HG03108 (cell line): ENCODE measurements around the gene SLC25A30.
"Not testable (repeated sequence)": the region's sequence is repeated elsewhere in the genome, so short reads cannot be mapped to it uniquely, and the experiment has no call there.

Source experiments
- ATAC-seq: cut with Tn5 transposase; IDR thresholded peaks from one replicate; pipeline ENCODE4 v1.9.1; 2021; ENCODE audit warnings: moderate library complexity; ENCODE audit not compliant: unreplicated experiment

Gene SLC25A30

DNA sequence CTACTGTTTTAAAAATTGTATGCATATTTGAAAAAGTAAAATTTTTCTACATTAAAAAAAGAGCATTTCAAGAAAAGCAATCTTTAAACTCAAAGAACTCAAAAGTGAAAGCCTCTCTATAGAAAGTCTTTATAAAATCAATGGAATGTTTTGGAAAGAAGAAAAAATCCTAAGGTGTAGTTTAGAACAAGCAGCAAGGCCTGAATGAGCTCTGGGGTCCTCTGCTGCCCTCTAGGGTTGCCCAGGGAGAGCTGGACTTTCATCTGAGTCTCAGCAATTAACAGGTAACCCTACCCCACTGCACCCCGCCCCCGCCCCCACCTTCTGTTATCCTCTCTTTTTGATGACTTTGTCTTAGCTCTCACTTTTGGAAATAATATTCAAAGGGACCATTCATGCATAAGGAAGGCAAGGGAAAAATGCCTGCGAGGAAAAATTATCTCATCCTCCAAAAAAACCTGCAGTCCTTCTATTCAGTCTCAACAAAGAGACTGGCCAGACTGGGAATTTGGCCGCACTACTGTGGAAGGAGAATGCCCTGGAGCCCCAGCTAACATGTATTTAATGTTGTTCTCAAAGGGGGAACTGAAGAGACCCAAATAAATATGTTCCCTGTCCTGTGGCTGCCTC is 24.1 kb downstream of the SLC25A30 start:
- no peak for ATAC-seq

DNA sequence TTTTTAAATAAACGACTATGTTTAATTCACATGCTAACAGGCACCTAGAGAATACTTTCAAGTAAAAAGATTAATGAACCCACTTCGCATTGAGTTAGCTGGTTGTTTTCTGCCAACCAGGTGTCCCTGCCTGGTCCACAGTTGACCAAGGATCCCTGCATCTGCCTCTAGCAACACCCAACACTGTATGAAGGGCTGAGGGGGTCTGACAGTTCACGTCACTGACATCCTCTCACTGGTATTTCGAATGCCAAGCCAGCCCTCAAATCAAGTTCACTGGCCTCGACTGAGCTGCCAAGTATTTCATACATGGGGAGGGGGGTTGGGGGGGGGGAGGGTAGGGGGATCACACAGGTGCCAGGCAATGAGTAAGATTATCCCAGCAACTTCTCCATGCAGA is 25.4 kb downstream of the SLC25A30 start:
- ATAC-seq: no peak

DNA sequence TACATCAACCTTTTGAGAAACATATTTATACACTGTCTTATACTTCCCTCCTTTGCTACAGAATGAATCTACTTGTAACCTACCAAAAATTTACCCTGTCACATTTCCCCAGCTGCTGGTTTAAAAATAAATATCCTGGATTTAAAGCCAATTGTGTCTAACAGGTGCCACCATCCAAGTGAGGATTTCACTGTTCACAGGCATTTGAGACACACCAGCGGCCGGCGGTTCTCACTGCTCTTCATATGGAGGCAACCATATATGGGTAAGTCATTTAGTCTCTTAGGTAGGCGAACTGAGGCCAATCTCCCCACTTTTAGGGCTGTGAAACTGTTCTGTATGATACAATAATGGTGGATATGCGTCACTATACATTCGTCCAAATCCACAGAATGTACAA is 26.2 kb downstream of the SLC25A30 start:
- ATAC-seq: no peak

DNA sequence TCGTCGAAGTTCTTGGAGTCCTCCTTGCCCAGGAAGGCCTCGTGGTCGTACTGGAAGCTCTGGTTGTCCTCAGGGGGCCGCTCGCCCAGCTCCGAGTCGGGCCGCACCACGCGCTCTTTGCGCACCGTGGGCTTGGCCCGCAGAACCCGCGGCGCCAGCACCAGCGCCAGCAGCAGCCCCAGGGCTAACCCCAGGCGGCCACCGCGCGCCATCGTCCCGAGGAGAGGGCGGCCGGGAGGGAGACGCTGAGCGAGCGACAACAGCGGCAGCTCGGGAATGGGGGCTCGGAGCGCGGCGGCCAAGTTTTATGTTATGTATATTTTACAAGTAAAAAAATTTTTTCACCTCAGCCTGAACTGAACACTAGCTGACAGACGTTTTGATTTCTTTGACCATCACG is 27.0 kb downstream of the SLC25A30 start:
- not testable (repeated sequence) for ATAC-seq

DNA sequence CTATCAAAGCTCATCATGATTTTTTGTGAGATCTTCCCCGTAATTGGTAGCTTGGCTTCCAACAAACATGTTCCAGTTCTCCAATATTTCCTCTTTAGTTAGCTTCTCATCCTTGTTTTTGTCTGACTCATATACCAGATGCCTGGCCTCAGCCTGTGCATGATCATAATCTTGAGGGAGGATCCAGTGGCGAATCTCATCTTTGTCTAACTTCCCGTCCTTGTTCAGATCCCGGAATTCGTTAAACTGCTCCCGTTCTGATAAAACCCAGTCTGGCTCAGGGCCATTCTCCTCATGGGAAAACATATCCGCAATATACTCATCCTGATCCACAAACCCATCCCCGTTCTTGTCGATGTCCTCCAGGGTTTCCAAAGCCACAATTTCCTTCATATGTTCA is 27.8 kb downstream of the SLC25A30 start:
- ATAC-seq: not testable (repeated sequence)

DNA sequence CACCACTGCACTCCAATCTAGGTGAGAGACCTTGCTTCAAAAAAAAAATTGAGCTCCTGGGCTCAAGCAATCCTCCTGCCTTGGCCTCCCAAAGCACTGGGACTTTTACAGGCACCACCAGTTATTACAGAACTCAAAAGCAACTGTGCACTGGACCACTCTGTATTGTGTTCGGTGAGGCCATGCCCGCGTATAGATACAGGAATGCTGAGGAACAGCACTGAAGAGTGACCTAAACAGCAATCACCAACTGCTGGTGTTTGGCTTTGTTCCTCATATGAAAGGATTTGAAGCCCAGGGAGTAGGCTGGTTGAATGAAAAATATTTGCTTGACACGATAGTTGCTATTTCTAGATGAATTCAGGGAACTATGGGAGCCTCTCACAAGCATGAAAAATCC is 29.5 kb downstream of the SLC25A30 start:
- ATAC-seq: no peak

DNA sequence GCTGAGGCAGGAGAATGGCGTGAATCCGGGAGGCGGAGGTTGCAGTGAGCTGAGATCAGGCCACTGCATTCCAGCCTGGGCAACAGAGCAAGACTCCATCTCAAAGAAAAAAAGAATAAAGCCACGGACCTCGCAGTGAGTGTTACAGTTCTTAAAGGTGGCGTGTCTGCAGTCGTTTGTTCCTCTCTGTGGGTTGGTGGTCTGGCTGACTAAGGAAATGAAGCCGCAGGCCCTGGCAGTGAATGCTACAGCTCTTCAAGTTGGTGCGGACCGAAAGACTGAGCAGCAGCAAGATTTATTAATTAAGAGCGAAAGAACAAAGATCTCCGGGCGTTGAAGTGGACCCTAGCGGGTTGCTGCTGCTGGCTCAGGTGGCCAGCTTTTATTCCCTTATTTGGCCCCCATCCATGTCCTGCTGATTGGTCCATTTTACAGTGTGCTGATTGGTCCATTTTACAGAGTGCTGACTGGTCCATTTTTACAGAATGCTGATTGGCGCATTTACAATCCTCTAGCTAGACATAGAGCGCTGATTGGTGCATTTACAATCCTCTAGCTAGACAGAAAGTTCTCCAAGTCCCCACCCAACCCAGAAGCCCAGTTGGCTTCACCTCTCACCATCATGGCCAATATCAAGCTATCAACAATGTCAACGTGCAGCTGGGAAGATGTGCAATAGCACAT is 31.1 kb downstream of the SLC25A30 start:
- ATAC-seq: not testable (repeated sequence)

DNA sequence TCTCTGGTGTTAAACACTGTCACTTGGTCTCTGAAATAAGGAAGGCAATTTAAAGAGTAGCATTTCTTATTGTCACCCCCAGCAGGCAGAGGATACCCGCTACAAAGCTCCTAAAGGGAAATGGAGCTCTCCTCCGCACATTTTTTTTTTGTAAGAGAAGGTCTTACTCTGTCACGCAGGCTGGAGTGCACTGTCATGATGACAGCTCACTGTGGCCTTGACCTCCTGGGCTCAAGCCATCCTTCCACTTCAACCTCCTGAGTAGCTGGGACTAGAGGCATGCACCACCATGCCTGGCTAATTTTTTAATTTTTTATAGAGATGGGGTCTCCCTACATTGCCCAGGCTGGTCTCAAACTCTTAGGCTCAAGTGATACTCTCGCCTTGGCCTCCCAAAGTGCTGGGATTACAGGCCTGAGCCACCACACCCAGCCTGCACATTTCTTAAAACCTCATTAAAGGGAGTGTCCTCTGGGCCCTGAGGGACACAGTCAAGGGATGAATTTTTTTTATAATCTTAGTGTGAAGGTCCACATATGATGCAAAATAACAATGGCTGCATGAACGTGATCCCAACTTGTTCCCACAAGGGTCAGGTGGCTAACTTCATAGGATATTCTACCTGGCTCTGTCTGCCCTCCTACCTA is 32.1 kb downstream of the SLC25A30 start:
- ATAC-seq: no peak

DNA sequence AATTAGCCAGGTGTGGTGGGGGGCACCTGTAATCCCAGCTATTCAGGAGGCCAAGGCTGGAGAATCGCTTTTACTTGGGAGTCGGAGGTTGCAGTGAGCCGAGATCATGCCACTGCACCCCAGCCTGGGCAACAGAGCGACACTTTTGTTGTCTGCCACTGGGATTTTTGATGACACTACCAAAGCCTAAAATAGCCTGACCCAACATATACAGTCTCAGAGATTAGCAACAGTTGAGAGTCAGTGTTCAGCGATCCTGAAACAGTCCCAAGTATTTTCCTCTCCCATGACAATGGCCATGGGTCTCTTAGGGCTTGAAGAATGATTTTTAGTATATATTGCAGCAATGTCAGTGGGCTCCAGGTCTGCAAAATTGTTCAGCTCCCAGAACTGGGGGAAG is 32.9 kb downstream of the SLC25A30 start:
- ATAC-seq: no peak

DNA sequence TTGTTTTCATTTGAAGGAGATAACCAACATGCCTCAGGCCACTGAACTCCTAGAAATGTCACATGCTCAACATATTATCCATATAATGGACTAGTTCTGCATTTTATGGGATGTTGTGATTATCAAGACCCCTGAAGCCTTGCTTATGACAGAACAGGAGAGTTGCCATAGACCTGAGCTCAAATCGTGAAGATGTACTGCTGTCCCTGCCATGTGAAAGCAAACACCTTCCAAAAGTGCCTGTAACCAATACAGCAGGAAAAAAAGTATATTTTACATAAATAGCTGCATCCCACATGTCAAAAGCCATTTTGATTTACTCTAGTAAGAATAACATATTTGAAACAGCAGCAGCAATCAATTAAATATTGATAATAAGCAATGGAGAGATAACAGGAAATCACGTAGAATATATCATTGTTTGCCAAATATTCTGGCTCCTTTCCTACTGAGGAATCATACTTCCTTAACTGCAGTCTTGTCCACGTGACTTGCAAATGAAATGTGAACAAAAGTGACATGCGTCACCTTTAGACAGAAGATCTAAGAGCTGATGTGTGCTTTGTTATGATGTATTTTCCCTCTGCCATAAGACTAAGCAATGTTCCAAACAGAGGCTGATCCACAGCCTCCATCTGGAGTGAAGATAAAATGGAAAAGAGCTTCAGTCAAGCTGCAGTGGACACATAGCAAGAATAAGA is 33.5 kb downstream of the SLC25A30 start:
- ATAC-seq: no peak

DNA sequence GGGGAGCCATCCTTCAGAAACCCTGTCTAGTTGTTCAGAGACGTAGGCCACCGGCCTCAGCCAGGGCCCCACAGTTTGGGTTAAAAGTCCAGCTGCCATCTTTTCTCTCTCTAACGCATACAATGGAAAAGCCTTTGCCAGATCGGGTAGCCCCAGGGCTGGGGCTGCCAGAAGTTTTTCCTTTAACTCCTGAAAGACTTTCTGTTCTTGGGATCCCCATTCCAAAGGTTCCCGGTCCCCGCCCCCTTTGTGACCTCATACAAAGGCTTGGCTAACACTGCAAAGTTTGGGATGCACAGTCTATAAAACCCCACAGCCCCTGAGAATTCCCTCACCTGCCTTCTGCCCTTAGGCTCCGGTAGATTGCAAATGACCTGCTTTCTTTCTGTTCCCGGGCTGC is 35.4 kb downstream of the SLC25A30 start:
- ATAC-seq: not testable (repeated sequence)

DNA sequence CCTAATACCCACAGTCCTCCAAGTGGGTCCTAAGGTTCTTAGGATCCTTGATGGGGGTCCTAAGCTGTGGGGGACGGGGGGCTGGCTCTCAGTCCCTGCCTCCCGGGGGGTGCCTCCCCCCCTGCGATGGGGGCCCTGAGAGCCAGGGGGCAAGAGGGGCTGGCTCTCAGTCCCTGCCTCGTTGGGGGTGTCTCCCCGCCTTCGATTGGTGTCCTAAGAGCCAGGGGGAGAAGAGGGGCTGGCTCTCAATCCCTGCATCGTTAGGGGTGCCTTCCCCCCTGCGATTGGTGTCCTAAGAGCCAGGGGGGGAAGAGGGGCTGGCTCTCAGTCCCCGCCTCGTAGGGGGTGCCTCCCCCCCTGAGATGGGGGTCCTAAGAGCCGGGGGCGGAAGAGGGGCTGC is 37.0 kb downstream of the SLC25A30 start:
- no peak for ATAC-seq

DNA sequence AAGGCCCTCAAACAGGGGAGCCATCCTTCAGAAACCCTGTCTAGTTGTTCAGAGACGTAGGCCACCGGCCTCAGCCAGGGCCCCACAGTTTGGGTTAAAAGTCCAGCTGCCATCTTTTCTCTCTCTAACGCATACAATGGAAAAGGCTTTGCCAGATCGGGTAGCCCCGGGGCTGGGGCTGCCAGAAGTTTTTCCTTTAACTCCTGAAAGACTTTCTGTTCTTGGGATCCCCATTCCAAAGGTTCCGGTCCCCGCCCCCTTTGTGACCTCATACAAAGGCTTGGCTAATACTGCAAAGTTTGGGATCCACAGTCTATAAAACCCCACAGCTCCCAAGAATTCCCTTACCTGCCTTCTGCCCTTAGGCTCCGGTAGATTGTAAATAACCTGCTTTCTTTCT is 37.5 kb downstream of the SLC25A30 start:
- not testable (repeated sequence) for ATAC-seq

DNA sequence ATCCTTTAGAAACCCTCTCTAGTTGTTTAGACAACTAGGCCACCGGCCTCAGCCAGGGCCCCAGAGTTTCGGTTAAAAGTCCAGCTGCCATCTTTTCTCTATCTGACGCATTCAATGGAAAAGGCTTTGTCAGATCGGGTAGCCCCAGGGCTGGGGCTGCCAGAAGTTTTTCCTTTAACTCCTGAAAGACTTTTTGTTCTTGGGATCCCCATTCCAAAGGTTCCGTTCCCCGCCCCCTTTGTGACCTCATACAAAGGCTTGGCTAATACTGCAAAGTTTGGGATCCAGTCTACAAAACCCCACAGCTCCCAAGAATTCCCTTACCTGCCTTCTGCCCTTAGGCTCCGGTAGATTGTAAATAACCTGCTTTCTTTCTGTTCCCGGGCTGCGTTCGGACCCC is 38.7 kb downstream of the SLC25A30 start:
- not testable (repeated sequence) for ATAC-seq

DNA sequence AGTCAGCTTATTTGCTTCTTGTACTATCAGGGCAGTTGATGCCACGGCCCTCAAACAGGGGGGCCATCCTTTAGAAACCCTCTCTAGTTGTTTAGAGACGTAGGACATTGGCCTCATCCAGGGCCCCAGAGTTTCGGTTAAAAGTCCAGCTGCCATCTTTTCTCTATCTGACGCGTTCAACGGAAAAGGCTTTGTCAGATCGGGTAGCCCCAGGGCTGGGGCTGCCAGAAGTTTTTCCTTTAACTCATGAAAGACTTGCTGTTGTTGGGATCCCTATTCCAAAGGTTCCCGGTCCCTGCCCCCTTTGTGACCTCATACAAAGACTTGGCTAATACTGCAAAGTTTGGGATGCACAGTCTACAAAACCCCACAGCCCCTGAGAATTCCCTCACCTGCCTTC is 39.4 kb downstream of the SLC25A30 start:
- ATAC-seq: not testable (repeated sequence)

DNA sequence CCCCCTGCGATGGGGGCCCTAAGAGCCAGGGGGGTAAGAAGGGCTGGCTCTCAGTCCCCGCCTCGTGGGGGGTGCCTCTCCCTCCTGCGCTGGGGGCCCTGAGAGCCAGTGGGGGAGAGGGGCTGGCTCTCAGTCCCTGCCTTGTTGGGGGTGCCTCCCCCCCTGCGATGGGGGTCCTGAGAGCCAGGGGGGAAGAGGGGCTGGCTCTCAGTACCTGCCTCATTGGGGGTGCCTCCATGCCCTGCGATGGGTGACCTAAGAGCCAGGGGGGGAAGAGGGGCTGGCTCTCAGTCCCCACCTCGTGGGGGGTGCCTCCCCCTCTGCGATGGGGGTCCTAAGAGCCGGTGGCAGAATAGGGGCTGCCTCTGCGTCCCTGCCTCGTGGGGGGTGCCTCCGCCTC is 40.9 kb downstream of the SLC25A30 start:
- not testable (repeated sequence) for ATAC-seq

DNA sequence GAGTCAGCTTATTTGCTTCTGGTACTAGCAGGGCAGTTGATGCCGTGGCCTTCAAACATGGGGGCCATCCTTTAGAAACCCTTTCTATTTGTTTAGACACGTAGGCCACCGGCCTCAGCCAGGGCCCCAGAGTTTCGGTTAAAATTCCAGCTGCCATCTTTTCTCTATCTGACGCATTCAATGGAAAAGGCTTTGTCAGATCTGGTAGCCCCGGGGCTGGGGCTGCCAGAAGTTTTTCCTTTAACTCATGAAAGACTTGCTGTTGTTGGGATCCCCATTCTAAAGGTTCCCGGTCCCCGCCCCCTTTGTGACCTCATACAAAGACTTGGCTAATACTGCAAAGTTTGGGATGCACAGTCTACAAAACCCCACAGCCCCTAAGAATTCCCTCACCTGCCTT is 41.5 kb downstream of the SLC25A30 start:
- not testable (repeated sequence) for ATAC-seq

DNA sequence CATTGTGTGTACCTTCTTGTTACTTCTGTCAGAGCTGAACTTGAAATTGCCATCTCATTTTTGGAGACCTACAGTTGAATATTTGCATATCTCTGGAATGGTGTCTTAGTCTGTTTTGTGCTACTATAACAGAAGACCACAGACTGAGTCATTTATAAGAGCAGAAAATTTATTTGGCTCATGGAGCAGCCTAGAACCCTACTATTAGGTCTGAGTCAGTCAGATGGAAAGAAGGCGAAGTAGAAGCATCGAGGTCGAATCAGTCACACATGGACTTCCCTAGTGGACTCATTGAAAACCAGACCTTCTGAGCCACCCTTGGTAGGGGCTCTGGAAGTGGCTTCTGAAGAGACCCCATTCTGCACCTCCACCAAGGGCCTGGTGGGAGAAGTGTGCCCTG is 43.3 kb downstream of the SLC25A30 start:
- no peak for ATAC-seq

DNA sequence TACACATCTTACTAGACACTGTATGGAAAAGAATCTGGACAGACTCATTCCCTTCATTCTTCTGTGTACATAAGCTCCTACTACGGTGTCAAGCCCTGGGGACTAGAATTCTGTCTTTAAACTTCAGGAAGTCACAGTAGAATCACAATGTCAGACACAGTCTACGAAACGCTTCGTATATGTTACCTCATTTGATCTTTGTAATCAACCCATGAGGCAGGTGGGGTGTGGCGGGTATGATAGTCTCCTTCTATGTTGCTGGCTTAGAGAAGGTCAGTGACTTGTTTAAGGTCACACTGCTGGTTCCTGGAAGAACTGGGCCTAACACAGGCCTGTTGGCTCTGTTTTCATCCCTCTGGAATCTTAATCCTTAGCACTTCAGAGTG is 45.0 kb downstream of the SLC25A30 start:
- no peak for ATAC-seq

DNA sequence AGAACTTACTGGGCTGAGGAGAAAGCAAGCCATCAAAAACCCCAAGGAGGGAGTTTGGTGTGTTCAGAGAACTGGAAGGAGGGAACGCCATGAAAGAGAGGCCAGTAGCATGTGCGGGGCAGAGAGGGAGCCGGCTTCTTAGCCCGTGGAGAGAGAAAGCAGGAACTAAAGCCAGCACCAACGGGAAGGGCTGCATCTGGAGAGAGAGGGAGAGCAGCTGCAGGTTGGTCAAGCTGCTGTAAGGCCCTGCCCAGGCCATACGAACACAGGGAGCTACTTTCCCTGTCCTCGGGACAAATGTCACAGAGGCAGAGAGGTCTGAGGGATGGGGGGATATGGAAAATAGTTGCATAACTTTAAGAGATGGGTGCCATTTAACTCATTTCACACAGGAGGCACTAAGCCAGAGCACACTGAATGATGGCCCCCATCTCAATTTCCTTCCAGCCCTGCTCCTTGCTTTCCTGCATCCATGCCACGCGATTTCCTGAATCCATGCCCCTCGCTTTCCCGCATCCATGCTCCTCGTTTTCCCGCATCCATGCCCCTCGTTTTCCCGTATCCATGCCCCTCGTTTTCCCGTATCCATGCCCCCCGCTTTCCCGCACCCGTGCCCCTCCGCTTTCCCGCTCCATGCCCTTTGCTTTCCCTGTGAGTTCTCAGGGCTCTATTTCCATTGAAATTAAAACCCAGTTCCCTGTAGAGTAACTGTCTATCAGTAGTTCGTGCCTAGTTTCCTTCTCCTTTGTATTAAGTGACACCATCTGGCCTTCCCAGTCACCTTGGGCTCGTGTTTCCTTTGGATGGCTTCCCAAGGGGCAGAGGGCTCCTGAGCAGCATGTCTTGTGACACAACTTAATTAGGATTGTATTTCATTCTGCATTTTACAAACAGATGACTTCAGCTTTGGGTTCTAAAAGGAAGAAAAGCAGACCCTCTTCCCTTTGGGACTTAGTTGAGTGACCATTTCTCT is 45.7 kb downstream of the SLC25A30 start:
- ATAC-seq: no peak
